ENCODE measurements around the gene SLAMF1. TPM values are rescaled to one million over a fixed set of nuclear protein-coding genes. Genes with fewer than 3 reads are reported as not detected.
A peak's percentile ranks its signal among the peaks of the same experiment; 100 is the strongest.

Gene SLAMF1
- total and polyA plus RNA-seq, 12 donors = 0.17 to 3.8 (median 0.32) TPM; not detected in 4

DNA sequence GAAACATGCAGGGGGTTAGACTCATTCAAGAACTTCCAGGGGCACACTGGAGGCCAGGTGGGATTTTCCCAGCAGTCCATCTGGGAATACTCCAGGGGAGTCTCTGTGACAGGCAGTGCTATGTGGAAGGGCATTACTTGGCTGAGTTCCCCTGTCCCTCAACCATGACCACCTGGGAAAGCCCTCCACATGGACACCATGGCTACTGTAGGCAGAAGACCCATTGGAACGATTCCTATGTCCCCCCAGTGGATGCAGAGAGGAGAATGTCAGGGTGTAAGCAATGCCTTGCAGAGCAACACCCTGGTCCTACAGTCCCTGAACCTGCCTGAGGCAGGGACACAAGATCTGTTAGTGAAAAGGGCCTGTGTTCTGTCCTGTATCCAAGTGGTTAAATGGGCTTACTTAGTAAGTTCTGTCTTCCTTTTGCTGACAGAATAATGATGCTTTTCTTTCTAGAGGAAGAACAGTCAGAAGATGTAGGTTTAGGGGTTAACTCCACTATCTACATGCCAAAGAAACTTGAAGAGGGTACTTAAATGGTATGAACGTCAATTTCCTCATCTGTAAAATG lies 13.4 kb downstream of the SLAMF1 start:
- no peak for DNase-seq
- Histone ChIP-seq H3K4me3 (no peak overlapping the region), H3K9me3 (no peaks in the 10 kb centered on the region), H3K27me3 (no peaks in the 10 kb centered on the region), H3K4me1 (peaks cover 0 to 62% (median 0%) of the 10 kb centered on the region in 9 donors), H3K27ac (peak overlapping the region in 1 of 10 donors; percentile 77), H3K36me3 (peaks cover 0 to 10% (median 0%) of the 10 kb centered on the region in 9 donors)
- TF ChIP-seq, protein P1, sequence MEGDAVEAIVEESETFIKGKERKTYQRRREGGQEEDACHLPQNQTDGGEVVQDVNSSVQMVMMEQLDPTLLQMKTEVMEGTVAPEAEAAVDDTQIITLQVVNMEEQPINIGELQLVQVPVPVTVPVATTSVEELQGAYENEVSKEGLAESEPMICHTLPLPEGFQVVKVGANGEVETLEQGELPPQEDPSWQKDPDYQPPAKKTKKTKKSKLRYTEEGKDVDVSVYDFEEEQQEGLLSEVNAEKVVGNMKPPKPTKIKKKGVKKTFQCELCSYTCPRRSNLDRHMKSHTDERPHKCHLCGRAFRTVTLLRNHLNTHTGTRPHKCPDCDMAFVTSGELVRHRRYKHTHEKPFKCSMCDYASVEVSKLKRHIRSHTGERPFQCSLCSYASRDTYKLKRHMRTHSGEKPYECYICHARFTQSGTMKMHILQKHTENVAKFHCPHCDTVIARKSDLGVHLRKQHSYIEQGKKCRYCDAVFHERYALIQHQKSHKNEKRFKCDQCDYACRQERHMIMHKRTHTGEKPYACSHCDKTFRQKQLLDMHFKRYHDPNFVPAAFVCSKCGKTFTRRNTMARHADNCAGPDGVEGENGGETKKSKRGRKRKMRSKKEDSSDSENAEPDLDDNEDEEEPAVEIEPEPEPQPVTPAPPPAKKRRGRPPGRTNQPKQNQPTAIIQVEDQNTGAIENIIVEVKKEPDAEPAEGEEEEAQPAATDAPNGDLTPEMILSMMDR (IDR thresholded peaks at IDR 0.05) = no peak
- intact Hi-C loops (cut with DNase I) = no loop called here
- WGBS, 2 donors = 52 to 54% methylated on average over 2 of the region's 2 CpGs
- no peak for ATAC-seq

DNA sequence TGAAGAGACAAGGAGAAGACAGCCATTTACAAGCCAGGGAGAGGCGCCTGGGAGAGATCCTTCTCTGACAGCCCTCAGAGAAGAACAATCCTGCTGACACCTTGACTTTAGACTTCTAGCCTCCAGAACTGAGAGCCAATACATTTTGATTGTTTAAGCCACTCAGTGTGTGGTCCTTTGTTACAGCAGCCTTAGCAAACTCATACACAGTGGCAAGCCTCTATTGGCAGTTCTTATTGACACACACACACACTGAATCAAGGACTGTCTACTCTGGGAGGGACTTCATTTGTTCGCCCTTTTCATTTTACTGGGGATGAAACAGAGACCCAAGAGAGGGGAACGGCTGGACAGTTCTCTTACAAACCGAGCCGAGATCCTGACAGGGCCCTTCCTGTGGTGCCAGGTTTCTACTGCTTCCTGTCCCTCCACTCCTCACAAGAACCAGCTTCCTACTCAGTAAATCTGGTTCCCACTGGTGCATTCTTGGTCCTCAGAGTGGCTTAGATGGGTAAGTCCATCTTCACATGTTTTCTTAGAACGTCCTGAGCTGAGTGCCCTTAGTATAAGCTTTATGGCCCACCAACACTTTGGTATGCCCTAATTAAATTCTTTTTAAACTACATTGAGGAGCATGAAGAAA lies 14.7 kb downstream of the SLAMF1 start:
- peak overlapping the region in 1 of 10 donors; percentile 77 for H3K27ac ChIP-seq
- WGBS, 2 donors = 86 to 95% methylated on average over 6 of the region's 6 CpGs
- no peaks in the 10 kb centered on the region for H3K9me3 ChIP-seq
- DNase-seq = no peak
- peaks cover 0 to 10% (median 0%) of the 10 kb centered on the region in 9 donors for H3K36me3 ChIP-seq
- H3K4me3 ChIP-seq = no peak overlapping the region
- H3K27me3 ChIP-seq = no peaks in the 10 kb centered on the region
- intact Hi-C loops (cut with DNase I) = no loop called here
- H3K4me1 ChIP-seq = peaks cover 0 to 61% (median 0%) of the 10 kb centered on the region in 9 donors
- TF ChIP-seq, protein P1 (IDR thresholded peaks at IDR 0.05) = no peak
- ATAC-seq = no peak

DNA sequence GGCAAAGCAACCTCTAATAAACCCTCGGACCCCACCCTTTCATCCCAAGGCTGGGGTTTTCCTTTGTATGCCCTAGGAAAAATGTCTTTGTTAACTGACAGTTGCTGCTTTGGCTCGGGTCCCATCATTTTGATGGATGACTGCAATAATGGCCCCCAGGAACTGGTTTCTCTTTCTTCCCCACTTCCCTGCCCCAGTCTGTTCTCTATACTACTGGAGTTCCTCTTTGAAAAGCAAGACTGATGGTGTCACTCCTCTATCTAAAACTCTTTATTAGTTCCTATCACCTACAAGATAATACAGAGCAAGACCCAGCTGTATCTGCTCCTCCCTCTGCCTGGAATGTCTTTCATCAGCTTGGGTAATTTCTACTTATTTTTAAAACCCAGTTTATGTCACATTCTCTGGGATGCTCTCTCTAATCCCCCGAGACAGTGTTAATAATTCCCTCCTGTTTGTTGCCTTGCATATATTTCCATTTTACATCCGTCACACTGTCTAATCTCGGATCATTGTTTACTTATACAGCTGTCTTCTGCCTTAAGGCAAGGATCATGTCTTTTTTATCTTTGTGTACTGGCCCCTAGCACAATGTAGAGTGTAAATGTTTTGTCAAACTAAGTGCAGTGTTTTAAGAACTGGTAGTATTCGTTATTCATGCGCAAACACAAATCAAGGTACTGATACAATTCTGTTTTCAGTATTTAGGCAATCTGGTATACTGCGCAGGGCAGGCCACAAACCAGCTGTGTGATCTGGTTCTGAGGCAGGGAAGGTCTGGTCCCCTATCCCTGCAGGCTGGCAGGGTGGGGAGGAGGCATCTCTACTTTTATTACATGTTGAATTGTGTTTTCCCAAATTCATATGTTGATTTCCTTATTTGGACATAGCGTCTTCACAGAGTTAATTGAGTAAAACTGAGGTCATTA lies 16.1 kb downstream of the SLAMF1 start:
- TF ChIP-seq, protein P1 (IDR thresholded peaks at IDR 0.05) = no peak
- Histone ChIP-seq H3K27ac (peak overlapping the region in 1 of 10 donors; percentile 77), H3K4me3 (no peak overlapping the region), H3K27me3 (no peaks in the 10 kb centered on the region), H3K36me3 (peaks cover 0 to under 1% (median 0%) of the 10 kb centered on the region in 9 donors), H3K9me3 (no peaks in the 10 kb centered on the region), H3K4me1 (peaks cover 0 to 67% (median 0%) of the 10 kb centered on the region in 9 donors)
- DNase-seq (no peak), ATAC-seq (no peak)
- intact Hi-C loops (cut with DNase I) = no loop called here
- WGBS, 2 donors = 68 to 71% methylated on average over 9 of the region's 9 CpGs

Data from heart right ventricle (tissue), 16 donors.